Activated CD8-positive, alpha-beta memory T cell treated with anti-CD3 and anti-CD28 coated beads, Interleukin-2, amount 50 U/mL, for 1 hour (primary cell): Measurements from ENCODE around the gene MPDU1.
A peak's percentile ranks its signal among the peaks of the same experiment; 100 is the strongest.
"Not testable (repeated sequence)": the region's sequence is repeated elsewhere in the genome, so short reads cannot be mapped to it uniquely, and the experiment has no call there.

Source experiments
- DNase-seq: peaks from one replicate; pipeline ENCODE4 v3.0.0-alpha.2; 2020; ENCODE audit errors: extremely low read depth

Gene MPDU1

DNA sequence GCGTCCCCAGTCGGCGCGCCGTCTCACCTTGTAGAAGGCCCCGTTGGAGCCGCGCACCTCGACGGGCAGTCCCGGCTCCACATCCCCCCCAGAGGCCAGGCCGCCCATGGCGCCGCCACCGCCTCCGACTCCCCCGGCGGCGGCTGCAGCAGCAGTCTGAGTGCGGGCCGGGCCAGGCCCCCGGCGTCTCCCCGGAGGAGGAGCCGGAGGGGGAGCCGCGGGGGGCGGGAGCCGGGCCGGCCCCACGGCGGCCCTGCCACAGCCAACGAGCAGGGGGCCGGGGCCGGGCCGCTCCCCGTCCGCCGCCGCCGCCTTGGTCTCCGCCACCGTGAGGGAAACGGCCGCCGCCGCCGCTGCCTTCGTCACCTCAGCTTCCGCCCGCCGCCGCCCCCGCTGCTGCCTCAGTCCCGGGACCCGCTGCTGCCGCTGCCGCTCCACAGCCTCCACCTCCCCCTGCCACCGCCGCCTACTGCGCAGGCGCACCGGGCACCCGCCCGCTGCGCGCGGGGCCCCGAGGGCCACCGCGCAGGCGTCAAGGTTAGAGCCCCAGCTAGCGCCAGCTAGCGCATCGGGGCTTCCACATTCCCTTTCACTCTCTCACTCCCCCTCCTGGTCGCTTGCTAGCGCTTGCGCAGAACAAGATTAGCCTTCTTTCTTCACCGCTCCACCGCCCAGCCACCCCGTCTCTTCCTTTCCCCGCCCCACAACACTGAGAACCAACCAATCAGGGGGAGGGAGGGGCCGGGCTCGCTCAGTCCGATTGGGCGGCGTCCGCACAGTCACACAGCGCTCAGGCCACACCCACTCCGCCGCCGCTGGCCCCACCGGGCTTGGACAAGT lies 31.0 kb downstream of the MPDU1 start, which contains the start of gene FXR2:
Gene FXR2 (minus strand): TSS at position 473 of the 840 bp plus-strand sequence. CDS start 365 bp downstream, at position 108.
- peak; percentile 98 for DNase-seq

DNA sequence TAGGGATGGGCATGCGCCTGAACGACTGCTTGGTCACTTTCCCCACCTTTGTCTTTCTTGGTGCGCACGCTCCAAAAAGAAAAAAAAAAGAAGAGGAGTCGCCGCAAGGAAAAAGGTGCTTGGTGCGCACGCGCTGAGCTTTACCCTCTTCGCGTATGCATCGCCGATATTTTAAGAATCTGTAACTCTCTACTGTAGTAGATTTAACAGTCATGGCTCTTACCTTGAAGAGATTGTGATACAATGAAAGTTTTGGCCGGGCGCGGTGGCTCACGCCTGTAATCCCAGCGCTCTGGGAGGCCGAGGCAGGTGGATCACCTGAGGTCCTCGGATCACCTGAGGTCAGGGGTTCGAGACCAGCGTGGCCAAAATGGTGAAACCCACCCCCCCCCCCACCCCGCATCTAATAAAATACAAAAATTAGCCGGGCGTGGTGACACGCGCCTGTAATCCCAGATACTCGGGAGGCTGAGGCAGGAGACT lies 31.7 kb downstream of the MPDU1 start:
- no peak for DNase-seq

DNA sequence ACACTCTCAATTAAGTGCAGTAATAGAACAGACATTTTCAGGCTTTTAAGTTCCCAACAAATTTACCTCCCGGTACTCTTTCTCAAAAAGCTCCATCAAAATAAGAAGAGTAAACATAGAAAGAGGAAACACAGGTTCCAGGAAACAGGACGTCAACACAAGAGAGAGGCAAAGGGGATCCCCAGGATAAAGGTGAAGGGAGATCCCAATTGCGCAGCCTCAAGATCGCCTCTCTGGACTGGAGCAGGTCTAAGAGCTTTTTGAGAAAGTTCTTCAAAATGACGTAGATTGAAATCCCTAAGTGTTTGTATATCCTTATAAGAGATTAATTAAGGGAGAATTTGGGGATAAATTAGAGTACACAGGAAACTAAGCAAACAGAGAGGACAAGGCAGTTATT lies 35.0 kb downstream of the MPDU1 start:
- no peak for DNase-seq

DNA sequence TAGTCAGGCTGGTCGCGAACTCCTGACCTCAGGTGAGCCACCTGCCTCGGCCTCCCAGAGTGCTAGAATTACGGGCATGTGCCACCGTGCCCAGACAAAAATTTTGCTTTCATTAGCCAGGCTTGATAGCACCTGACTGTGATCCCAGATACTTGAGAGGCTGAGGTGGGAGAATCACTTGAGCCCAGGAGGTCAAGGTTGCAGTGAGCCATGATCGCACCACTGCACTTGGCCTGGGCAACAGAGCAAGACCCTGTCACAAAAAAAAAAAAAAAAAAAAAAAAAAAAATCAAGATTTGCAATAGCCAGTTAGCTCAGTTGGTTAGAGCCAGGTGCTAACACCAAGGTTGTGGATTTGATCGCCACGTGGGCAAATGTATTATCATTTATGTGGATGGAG lies 37.2 kb downstream of the MPDU1 start:
- DNase-seq = no peak

DNA sequence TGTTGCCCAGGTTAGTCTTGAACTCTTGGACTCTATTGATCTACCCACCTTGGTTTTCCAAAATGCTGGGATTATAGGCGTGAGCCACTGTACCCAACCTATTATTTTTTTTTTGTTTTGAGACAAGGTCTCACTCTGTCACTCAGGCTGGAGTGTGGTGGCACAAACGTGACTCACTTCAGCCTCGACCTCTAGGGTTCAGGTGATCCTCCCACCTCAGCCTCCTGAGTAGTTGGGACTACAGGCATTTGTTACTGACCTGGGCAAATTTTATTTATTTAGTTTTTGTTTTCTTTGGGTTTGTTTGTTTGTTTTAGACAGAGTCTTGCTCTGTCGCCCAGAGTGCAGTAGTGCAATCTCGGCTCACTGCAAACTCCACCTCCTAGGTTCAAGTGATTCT lies 40.0 kb downstream of the MPDU1 start:
- DNase-seq = no peak

DNA sequence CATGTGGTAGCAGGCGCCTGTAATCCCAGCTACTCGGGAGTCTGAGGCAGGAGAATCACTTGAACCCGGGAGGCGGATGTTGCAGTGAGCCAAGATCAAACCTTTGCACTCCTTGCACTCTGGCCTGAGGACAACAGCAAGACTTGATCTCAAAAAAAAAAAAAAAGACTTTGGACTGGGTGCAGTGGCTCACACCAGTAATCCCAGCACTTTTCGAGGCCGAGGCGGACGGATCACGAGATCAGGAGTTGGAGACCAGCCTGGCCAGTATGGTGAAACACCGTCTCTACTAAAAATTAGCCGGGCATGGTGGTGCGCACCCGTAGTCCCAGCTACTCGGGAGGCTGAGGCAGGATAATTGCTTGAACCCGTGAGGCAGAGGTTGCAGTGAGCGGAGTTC lies 42.1 kb downstream of the MPDU1 start:
- DNase-seq = not testable (repeated sequence)

DNA sequence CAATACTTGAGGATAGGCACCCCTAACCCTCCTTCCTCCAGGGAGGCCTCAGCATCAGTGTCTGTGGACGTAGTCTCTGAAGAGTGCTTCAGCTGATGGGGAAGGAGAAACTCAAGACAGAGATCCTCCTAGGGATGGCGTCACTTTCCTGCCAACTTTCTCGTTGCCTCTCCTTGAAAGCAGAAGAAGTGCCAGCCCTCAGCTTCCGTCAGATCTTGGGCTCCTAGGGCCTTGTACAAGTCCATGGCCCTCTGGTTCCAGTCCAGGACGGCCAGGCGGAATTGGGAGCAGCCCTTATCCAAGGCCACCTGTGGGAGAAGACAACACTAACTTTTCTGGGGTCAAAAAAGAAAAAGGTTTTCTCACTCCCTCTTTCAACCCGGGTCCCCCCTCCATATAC lies 42.7 kb downstream of the MPDU1 start:
- no peak for DNase-seq

DNA sequence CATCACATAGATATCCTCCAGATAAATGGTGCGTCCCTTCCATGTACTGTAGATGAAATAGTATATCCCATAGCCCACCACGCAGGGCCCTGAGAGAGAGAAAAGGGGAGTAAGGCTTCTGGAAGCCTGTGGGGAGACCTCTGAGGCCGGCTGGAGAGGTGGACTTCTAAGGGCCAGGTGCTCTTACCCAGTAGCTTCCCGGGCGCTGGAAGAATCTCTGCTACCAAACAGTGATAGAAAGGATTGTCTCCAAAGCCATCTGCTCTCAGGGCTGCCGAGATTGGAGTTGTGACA lies 43.3 kb downstream of the MPDU1 start:
- DNase-seq = no peak

DNA sequence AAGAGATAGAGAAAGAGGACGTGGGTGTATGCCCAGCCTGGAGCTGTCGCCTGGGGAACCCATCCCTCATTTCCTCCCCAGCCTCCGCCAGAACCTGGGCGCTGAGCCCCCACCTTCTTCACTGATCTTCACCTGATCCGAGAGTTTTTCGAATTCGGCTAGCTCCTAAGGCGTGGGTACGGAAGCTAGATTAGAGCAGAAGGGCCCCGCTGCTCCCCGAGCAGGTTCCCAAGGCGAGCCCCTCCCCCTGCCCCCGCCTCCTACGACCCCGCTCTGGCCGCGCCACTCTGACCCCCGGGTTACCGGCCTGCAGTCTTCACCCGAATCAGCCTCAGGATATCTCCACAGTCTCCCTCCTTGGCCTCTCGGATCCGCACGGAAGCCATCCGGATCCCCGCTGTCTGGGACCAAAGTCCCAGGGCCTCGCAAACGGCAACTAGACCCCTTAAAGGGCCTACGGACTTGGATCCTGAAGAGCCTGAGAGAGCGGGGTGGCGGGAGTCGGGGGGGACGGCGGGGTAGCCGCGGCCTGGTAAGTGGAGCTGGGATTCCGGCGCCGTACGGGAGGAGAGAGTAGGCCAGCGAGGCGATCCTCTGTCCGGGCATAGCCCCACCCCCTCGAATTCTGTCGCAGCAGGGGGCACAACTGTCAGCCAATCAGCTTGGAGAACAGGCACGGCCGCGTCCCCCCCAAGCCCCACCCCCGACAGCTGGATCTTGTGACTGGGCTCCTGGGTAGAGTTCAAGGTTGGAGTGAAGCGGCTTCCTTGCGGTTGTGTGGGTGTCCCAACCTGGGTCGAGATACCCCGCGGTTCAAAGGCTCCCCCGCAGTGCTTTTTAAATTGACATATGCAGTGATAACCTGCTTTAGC lies 43.8 kb downstream of the MPDU1 start, which contains the start of gene SAT2:
Gene SAT2 (minus strand): TSS at position 572 of the 872 bp plus-strand sequence. CDS start 186 bp downstream, at position 386.
- DNase-seq = peak; percentile 64

DNA sequence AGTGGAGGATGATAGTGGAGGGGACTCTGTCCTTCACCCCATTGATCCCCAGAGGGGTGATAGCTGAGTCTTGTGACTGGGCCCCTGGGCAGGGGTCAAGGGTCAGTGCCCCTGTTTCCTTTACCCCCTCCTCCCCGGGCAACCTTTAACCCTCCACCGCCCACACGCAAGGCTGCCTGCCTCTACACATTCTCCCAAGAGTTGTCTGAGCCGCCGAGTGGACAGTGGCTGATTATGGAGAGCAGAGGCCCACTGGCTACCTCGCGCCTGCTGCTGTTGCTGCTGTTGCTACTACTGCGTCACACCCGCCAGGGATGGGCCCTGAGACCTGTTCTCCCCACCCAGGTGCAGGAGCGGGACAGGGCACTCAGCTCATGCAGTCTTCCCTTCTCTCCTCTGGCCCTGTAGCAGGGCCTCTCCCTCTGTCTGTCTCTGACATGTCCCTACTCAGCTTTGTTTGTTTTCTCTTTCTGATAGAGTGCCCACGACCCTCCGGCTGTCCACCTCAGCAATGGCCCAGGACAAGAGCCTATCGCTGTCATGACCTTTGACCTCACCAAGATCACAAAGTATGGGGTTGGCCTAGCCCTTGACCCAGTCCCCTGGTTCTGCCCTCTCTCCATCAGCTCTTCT lies 46.4 kb downstream of the MPDU1 start, which contains the start of gene SHBG:
Gene SHBG (plus strand): TSS at position 197 of the 633 bp plus-strand sequence. CDS start 38 bp downstream, at position 235.
- DNase-seq = no peak

DNA sequence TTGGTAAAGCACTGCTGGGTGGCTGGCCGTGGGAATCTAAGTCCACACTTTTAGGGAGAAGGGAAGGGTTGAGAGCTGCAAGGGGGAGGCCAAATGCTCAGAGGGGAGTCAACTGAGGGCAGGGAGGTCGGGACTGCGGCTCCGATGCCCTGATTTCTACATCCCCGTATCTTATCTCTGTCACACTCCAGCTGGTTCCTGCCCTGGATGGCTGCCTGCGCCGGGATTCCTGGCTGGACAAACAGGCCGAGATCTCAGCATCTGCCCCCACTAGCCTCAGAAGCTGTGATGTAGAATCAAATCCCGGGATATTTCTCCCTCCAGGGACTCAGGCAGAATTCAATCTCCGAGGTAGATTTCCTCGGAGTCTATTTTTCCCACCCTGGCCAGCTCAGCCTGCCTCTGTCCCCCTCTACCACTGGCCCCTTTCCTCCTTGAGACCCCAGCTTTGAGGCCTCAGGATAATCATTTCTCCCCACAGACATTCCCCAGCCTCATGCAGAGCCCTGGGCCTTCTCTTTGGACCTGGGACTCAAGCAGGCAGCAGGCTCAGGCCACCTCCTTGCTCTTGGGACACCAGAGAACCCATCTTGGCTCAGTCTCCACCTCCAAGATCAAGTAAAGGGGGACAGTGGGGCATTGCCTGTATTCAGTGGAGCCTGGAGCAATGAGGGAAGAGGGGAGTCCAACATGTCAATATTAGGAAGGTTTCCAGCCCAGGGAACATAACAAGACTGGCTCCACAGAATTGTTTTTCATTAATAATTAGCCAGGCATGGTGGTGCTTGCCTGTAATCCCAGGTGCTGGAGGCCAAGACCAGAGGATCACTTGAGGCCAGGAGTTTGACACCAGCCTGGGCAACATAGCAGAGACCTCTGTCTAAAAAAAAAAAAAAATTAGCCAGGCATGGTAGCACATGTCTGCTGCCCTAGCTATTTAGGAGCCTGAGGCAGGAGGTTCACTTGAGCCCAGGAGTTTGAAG lies 48.0 kb downstream of the MPDU1 start:
- no peak for DNase-seq

DNA sequence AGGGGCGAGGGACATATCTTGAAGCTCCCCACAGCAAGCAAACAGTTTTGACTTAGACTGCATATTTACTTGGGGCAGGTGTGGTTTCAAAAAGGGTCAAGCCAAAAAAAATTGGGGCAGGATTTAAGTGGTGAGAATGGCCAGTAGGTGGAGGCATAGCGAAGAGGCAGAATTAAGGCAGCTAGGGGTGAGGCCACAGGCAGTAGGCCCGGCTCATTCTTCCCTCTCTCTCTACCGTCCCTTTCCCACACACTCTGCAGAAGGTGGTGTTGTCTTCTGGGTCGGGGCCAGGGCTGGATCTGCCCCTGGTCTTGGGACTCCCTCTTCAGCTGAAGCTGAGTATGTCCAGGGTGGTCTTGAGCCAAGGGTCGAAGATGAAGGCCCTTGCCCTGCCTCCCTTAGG lies 48.8 kb downstream of the MPDU1 start:
- DNase-seq = no peak

DNA sequence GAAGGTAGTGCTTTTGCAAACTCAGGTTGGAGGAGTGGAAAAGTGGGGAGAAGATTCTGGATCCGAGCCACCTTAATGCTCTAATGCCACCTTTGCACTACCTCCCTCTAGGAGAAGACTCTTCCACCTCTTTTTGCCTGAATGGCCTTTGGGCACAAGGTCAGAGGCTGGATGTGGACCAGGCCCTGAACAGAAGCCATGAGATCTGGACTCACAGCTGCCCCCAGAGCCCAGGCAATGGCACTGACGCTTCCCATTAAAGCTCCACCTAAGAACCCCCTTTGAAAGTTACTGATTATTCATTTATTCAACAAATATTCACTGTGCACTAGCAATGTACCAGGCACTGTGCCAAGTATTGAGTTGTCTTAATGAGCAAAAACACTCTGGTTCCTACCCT lies 49.4 kb downstream of the MPDU1 start:
- DNase-seq = no peak

DNA sequence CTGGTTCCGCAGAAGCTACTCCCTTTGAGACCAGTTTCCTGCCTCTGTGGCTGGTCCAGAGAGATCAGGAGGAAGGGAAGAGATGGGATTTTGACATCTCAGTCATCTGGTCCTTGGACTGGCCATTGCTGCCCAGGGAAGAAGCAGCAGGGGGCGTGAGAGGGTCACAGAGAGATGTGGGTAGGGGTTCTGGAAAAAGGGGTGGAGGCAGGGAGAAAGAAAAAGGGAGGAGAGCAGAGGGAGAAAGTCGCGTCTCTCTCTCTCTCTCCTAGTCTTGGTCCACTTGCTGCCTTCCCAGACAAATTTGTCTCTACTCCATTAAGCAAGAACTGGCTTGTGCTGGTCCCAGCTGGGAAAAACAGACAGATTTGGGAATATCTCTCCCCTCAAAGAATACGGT lies 50.7 kb downstream of the MPDU1 start:
- no peak for DNase-seq

DNA sequence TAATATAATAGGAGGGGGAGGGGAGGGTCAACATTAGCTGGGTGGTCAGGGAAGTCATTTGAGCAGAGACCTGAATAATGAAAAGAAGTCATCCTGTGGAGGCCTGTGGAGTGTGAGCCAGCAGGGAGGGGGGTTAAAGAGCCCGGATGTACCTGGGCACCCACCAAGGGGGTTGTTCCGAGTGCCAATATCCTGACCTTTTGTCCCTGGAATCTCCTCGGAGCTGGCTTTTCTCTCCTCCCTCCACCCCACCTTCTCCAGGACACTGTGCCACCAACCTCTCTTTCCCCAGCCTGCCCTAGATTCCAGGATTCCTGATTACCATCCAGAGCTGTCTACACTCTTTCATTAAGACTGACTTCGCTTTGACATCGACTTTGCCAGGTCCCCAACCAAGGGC lies 52.5 kb downstream of the MPDU1 start:
- DNase-seq = no peak
